EH (cell line): ENCODE measurements around the gene RAB27B.
"Not testable (repeated sequence)": the region's sequence is repeated elsewhere in the genome, so short reads cannot be mapped to it uniquely, and the experiment has no call there.

Source experiments
- DNase-seq: peaks from one replicate; pipeline ENCODE4 v3.0.0-alpha.2; 2015; ENCODE audit warnings: low read depth

Gene RAB27B

DNA sequence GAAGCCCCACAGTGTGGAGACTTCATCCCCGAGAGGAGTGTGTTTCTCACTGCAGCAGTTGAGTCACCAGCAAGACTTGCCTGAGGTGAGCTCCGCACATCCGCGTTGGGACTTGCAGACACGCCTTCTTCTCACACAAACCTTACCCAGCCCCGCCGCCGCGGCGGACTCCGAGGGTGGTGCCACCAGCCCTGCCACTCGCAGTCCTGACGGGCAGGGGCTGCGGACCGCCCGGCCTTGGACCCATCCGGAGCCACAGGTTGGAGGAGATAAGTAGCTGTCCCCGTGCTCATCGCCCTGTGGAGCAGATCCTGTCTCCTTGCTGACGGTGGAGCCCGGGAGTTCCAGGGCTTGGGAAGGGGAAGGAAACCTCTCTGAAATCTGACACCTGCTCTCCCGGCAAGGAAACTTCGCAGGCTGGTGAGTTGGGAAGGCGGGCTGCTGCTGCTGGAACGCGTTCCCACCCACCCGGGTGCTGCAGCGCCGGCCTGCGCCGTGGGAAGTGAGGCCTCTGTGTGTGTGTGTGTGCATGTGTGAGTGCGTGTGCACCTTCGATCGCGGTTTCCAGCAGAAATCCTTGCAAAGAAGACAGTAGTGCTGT lies at the start of gene RAB27B:
Gene RAB27B (plus strand): TSS at position 197 of the 601 bp plus-strand sequence. CDS start 49,109 bp downstream, outside the sequence.
- peak; percentile 83 for DNase-seq

DNA sequence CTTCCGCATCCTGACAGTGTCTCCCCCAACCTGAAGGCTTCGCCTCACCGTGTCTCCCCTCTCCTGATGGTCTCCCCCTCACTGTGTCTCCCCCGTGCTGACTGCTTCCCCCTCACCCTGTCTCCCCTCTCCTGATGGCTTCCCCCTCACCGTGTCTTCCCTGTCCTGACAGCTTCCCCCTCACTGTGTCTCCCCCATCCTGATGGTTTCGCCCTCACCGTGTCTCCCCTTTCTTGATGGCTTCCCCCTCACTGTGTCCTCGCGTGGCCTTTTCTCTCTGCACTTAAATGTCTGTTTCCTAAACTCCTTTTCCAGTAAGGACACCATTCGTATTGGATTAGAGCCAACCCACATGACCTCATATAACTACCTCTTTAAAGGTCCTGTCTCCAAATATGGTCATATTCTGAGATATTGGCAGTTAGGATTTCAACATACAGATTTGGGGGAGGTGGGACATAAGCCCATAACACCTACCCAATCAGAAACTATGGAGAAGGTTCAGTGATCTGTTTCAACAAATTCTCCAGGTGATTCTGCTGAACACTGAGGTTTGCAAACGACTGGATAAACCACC lies 47.9 kb upstream of the RAB27B start:
- DNase-seq, result no peak

GRCh38 chr18:54780970-54781369 lies 47.3 kb upstream of the RAB27B start:
- DNase-seq, result no peak

DNA sequence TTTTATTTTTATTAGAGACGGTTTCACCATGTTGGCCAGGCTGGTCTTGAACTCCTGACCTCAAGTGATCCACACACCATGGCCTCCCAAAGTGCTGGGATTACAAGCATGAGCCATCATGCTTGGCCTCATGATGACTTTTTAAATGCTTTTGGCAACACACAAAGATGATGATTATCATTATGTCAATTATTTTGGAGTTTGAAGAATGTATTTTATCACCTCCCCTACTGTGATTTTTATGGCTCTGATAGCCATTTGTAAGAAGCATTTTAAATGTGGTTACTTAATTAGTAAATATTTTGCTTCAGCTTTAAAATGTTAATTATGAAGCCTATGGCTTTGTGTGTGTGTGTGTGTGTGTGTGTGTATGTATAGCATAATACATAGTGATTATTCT lies 45.1 kb upstream of the RAB27B start:
- DNase-seq, result peak; percentile 64

DNA sequence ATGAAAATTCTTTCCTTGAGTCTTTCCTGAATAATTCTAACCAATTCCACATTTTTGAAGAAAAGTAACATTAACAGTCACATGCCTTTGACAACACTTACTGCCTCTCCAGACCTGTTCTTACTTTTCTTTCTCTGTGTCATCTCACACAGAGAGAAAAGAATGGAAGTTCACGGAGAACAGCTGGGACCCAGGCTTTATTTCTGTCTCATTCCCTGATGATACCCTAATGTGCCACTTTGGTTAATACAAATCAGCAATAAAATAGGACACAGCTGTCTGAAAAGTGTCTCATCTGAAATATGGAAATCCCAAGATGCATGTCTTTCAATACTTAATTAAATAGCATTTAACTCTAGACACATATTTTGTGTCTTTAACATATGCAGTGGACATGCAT lies 42.1 kb upstream of the RAB27B start:
- DNase-seq, result no peak

GRCh38 chr18:54787121-54787520 lies 41.2 kb upstream of the RAB27B start:
- DNase-seq, result no peak

DNA sequence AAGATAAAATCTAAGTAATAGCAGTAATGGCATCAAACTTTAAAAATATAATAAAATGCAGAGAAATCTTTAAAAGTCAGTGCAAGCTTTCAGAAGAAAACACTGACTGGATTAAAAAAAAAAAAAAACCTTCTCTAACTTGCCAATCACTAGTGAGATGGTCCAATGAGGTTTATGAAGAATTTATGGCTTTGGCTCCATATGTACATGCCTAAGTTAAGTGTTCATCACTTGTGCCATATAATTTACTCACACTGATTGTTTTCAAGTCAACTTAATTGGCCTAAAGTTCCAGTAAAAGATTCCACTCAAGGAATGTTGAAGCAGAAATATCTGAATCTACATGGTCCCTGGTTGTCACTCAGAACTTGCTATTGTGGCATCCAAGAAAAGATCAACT lies 40.7 kb upstream of the RAB27B start:
- peak; percentile 91 for DNase-seq

- no peak for DNase-seq
Measured at GRCh38 chr18:54790109-54790508, 38.2 kb upstream of the RAB27B start.

GRCh38 chr18:54791657-54792056 lies 36.6 kb upstream of the RAB27B start:
- no peak for DNase-seq

DNA sequence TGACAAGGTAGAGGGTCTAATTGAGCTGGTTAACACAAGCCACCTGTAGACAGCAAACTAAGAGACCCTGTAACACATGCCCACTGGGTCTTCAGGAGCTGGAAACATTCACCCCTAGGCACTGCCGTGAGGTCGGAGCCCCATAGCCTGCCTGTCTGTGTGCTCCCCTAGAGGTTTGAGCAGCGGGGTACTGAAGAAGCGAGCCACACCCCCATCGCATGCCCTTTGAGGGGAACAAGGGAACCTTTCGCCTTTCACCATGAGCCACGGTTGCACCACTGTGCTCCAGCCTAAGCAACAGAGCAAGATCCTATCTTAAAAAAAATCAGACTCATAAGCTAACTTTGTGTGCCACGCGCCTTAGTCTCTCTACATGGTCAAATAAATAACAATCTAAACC lies 36.2 kb upstream of the RAB27B start:
- DNase-seq, result no peak

- peak; percentile 21 for DNase-seq
Measured at GRCh38 chr18:54794823-54795222, 33.5 kb upstream of the RAB27B start.

DNA sequence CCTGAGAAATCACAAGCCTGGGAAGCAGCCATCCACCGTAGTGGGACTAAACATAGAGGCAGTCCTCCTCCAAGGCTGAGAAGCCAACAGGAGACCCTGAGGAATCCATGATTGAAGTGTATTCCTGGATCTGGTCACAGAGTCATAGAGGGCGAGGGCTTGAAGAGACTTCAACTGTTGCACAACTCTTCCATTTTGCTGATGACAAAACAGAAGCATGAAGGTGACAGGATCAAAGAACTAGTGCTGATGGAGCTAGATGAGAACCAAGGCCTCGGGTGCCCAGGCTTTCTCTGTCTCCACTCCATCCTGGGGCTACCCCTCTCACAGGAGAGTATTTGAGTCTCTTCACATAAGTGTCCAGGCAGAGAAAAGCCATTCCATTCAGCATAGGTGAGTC lies 30.1 kb upstream of the RAB27B start:
- DNase-seq, result no peak

DNA sequence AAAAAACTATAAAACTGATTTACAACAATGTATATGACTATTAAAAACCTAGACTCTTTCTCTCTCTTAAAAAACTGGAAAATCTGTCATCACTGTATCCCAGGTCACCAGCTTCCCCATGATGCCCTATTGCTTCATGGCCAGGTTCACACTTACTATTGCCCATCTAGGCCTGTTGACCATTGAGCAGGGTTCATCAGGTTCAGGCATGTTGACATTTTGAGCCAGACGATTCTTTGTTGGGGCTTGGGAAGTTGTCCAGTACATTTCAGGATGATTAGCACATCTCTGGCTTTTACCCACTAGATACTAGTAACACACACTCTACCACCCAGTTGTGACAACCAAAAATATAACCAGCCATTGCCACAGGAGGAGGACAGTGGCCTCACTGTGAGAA lies 26.9 kb upstream of the RAB27B start:
- no peak for DNase-seq

- DNase-seq, result no peak
Measured at GRCh38 chr18:54802178-54802577, 26.1 kb upstream of the RAB27B start.

- DNase-seq, result no peak
Measured at GRCh38 chr18:54802686-54803395, 25.4 kb upstream of the RAB27B start.

DNA sequence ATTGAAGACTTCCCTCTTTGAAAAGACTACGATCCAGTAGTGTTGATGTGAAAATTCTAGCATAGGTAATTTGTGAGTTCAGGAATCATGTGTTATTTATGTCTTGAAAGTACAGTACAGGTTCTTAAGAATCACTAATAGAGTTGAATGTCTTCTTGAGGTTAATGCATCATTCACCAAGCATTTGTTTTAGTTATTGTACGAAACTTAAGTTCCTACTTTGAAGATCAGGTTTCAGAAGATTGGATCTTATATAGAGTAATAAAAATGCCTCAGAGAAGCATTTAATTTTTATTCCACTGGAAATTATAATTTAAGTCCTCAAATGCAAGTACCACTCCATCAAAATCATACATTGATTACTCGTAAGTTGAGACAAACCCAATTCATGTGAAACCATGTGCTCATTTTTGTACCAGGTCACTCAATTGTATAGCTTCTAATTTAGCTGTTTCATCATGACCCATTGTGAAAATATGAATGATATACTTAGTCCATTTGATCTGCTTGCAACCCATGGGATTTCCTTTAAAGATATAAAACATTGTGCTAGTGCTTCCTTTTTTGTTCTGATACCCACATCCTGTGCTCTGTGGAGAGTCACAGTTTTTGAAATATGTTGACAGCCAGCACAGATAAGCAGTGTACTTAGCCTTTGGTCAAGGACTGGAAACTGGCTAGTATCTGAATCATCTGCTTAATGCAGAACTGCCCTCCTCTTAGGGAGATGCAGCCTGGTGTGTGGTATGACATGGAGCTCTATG lies 22.5 kb upstream of the RAB27B start:
- DNase-seq, result peak; percentile 85

DNA sequence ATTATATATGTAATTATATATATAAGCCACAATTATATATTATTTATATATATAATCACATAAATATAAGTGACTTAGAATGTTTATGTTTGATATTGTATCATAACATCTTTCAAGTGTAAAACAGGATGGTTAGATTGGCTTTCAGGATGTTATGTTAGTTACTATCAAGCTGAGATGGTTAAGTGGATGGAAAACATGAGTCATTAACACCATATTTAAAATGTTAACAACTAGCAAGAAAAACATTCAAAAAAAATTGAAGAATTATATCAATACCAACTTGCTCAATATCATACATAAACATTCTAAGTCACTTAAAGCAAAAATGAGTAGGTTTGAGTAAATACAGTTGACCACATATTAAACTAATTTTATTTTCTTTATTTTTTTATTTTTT lies 21.8 kb upstream of the RAB27B start:
- DNase-seq, result peak; percentile 34

GRCh38 chr18:54807303-54807702 lies 21.0 kb upstream of the RAB27B start:
- no peak for DNase-seq

GRCh38 chr18:54810662-54811061 lies 17.6 kb upstream of the RAB27B start:
- DNase-seq, result not testable (repeated sequence)

DNA sequence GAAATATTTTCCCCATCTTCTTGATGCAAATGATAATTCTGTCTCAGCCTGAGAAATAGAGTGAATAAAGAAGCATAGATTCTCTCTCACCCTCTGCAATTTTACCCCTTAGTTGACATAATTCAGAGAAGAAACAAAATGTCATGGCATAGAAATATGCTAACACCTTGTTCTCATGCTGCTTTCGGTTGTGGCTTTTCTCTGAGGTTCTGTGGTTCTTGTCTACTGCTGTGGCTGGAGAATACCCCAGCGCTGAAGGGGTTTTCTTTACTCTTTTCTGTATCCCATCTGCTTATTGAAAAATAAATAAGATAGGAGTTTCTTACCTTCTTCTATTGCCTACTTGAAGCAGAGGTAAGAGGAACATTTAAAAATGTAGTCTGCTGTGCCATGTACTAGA lies 15.4 kb upstream of the RAB27B start:
- DNase-seq, result no peak

DNA sequence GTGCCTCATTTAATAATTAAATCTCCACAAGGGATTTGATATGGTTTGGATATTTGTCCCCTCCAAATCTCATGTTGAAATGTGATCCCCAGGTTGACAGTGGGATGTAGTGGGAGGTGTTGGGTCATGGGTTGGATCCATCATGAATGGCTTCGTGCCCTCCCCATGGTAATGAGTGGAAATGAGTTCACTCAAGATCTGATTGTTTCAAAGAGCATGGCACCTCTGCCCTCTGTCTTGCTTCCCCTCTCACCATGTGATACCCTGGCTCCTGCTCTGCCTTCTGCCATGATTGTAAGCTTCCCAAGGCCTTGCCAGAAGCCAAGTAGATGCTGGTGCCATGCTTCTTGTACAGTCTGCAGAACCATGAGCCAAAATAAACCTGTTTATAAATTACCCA lies 15.0 kb upstream of the RAB27B start:
- DNase-seq, result no peak

DNA sequence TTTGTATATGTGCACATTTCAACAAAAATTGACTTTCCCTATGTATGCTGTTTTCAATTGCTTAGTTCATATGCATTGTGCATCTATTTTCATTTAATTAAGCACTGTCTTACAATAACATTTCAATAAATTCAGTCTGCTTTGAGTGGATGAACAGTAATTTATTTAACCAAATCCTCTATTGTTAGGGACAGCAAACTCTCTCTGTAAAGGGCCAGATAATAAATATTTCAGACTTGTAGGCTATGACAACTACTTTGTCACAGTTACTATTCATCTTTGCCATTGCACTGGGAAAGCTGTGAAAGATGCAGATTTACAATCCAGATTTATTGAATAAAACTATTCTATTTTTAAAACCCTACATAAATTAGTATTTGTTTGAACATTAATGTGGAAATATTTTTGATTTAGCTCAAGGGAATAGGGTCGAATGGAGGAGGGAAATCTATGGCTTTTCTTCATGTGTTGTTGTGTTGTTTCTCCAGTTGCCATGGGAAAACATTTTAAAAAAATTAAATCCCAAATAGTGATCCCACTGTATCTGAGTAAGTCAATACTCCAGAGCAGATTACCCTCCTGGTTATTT lies 14.2 kb upstream of the RAB27B start:
- DNase-seq, result no peak
